NK-92 (cell line): ENCODE data around the gene SLC7A5.
"Not testable (repeated sequence)": the region's sequence is repeated elsewhere in the genome, so short reads cannot be mapped to it uniquely, and the experiment has no call there.

ENCODE experiments used
- DNase-seq: peaks from one replicate; lab custom pipeline; 2025; ENCODE audit not compliant: unreplicated experiment; lab: John Stamatoyannopoulos, UW

Gene SLC7A5

DNA sequence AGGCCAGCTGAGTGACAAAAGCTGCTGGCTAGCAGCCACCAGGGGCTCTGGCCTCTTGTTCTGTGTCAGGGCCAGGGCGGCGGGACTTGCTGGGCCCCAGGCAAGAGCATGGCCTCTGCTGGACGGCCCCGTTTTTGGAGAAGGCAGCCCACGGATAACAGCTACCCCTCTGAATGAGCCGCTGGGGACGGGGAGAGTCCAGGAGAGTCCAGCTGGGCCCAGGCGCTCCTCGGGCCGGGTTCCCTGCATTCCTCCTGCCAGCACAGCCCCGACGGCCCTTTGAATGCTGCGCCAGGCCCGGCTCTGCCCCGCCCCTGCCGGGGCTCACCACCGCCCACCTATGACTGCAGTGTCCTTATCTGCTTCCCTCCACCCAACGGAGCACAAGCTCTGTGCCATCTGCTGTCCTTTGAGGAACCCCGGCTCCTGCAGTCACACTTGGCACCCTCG, 33.4 kb downstream of the SLC7A5 start:
- DNase-seq = no peak

DNA sequence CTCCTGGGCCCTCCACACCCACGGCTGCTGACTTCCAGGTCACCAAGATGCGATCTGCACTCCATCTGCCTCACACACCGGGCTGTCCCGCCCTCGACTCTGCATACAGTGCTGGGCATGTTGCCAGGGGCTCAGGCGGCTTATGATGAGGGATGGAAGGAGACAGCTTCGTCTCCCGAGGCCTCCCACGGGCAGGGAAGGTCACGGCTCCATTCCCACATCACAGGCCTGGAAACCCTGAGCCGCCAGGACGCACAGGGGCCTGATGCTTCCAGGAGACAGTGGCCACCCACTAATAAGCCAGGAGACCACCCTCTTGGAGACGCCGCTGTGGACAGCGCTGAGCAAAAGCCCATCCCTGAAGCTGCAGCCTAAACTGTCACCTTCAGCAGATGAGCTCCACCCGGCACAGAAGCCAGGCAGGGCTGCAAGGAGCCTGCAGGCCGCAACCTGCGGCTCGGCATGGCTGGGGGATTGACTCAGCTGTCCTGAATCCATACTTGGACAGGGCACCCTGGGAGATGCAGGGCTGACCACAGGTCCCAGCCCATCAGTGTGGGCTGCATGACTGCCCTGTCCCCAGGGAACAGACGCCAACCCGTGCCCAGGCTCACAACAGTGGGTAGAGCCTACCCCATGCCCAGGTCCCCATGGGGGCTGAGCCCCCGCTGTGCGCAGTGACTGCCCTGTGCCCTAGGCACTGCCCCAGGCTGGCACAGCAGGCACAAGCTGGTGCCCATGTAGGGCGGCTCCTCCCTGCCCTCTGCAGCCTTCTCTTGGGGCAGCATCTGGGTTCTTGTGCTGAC, 34.4 kb downstream of the SLC7A5 start:
- no peak for DNase-seq

- DNase-seq = no peak
Observed at GRCh38 chr16:87834005-87834667, 35.2 kb downstream of the SLC7A5 start.

DNA sequence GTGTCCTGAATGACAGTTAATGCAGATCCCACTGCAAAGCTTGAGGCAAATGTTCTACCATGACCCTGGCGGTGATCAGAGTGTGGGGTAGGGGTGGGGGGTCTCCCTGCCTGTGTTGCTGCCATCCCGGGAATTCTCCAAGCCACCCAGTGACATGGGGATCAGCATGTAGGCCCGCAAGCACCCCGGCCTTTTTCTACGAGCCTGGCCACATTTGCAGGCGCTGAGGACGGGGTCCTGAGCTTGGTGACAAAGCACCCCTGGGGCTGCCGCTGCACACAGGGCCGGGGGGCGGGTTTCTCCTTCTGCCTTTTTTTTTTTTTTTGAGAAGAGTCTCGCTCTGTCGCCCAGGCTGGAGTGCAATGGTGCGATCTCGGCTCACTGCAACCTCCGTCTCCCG, 35.8 kb downstream of the SLC7A5 start:
- no peak for DNase-seq

DNA sequence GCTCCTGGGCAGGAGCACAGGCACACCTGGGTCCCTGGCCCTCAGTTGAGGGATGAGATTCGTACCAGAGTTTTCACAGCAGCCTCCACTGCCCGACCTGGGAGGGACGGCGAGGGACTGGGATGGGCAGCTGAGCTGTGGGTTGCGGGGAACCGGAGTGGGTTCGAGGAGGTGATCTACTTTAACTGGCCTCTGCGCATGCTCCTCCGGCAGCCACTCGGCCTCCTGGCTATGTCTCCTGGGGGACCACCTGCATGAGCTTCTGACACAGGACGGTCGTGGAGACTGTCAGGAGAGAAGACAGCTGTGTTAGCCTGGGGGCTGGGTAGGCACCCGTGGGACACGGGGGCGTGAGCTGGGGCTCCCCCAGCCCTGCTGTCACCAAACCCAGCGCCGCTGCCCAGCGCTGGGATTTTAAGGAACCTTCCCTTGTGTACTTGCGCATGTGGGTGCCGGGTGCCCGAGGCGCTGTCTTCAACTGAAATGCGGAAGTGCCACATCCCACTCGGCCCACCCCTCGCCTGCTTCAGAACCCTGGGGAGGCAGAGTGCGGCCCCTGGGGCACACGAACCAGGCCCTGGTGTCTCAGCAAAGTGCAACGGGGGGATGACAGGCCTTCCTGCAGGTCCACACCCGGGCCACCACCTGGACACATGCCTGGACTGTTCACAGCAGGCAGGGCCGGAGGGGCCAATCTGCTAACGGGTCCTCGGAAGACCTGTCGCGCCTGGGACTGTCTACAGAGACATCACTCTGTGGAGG, 36.4 kb downstream of the SLC7A5 start:
- DNase-seq = no peak

DNA sequence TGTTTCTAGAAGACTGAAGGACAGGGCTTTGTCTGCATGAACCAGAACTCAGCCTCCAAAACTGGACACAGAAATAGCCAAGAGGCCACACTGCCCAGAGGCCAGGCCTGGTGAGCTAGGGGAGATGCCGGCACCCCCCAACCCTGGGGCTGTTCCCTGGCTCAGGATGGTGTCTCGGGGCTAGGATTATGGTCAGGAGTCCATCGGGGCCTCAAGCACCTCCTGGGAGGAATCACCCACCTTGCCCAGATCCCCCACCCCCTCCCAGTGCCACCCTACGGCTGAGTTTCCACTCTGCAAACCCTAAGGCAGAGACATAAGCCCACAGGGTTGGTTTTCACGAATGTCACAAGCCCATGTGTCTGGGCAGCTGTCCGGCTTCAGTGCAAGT, 37.2 kb downstream of the SLC7A5 start:
- no peak for DNase-seq

DNA sequence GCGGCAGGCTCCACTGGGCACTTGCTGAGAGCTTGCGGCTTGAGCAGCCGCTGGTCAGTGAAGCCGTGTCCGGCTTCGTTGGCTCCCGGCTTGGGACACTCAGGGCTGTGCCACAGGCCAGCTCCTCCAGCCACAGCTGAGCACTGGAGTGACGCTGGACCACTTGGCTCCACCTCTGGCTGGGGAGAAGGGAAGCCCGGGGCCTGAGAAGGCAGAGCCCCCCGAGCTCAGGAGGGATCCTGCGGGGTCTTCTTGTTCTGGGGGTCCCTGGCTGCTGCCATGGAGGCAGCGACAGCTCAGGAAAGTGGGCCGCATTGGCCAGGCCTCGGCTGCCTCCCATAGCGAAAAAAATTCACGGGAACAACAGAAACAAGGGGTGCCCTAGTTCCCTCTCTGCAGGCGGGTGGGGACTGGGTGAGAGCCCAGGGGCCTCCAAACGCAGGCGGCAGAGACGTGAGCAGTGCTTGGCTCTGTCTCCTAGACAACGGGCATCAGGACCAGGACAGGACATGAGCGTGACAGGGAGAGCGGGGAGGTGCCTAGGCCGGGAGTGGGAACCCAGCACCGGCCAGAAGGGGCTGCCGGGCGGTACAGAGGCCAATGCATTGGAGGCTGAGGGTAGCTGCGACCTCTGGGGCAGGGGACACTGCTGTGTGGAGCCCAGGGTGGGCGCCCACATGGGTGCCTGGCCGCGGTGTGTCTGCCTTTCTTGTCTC, 37.7 kb downstream of the SLC7A5 start:
- DNase-seq = no peak

DNA sequence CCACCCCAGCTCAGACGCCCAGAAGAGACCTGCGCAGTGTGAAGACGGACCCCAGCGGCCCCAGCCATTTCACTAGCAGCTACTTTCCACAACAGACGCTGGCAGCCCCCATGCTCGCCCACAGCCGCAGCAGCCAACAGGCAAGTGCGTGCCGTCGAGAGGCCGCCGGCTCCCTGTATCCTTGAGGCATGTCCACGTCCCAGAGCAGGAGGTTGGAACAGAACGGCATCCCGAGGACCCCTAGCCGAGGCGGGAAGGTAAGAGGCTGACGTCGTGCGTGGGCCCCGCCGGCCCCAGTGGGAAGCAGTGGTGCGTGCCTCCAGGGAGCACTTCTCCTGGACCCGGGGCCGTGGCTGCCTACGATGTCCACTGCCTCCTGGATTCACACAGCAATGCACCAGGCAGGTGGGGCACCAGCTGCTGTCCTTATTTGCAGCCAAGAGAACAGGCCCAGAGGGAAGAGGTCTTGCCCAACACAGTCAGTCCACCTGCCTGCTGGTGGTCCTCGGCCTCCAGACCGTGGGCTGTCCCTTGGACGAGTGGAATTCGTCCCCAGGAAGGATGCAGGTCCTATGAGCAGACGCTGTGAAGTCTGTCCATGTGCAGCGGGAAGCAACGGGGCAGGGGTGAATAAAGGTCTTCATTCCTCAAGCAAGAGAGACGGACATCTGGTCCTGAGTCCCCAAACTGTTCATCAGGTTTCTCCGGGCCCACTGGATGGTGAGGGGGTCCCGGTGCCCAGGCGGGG, 38.5 kb downstream of the SLC7A5 start:
- DNase-seq = no peak

DNA sequence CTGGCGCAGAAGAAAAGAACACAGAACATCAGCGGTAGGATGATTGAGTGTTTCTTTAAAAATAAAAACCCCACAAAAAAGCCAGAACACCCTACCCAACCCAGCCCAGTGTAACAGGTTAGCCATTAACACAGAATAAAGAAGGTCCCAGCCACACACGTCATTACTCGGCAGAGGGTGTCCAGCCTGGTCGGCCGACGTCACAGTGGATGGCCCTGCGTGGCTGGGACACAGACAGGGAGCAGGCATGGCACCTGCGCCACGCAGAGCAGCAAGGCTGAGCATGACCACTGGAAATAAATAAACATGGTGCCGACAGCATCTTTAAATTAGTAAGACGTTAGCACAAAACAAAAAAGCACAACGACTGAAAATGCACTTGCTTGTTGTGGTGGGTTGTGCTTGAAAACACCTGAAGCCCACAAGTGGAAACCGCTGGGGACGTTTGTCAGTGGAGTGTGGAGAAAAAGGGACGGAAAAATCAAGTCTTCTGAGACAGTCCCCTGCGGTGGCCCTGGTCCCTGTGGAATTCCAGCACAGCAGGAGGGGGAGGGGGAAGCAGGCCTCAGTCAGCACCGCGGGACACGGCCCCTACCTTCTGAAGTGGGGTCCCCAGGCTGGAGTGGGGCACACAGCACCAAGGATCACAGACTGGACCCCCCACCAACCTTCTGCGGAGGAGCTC, 39.2 kb downstream of the SLC7A5 start:
- no peak for DNase-seq

- no peak for DNase-seq
Observed at GRCh38 chr16:87829622-87829980, 39.7 kb downstream of the SLC7A5 start.

GRCh38 chr16:87828907-87829621, 40.2 kb downstream of the SLC7A5 start:
- no peak for DNase-seq

DNA sequence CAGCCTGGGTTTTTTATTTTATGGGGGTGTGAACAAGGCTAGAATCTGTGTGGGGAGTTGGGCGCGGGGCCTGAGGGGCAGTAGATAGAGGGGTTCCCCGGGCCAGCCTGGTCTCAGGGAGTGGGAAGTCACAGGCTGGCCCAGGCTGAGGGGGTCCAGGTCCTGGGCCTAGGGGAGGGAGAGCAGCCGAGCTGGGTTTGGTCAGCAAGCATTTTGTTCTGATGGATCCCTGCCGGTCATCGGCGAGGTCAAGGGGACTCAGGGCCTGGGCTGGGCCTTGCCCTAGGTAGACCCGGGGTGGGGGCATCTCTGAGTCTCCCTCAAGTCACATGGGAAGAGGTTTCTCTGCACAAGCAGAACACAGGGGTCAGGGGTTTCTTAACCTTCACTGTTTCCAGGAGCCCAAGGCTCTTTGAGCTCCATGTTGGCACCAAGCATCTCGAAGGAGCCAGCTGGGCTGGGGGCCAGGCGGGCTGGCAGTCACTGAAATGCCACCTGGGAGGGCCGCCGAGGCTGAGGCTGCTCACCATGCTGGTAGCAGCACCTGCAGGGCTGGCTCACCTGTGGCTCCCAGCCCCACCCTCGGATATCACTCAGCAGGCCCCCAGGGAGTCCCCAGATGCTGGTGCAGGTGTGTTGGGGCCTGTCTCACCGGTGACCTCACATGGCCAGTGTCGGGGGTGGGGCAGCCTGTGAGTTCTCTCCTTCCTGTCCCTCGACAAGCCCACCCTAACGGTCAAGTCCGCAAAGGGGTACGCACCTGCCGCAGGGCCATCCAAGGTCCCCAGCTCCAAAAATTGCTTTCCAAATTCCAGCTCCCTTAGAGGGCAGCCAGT, 41.0 kb downstream of the SLC7A5 start:
- no peak for DNase-seq

GRCh38 chr16:87827588-87827915, 41.8 kb downstream of the SLC7A5 start:
- not testable (repeated sequence) for DNase-seq

DNA sequence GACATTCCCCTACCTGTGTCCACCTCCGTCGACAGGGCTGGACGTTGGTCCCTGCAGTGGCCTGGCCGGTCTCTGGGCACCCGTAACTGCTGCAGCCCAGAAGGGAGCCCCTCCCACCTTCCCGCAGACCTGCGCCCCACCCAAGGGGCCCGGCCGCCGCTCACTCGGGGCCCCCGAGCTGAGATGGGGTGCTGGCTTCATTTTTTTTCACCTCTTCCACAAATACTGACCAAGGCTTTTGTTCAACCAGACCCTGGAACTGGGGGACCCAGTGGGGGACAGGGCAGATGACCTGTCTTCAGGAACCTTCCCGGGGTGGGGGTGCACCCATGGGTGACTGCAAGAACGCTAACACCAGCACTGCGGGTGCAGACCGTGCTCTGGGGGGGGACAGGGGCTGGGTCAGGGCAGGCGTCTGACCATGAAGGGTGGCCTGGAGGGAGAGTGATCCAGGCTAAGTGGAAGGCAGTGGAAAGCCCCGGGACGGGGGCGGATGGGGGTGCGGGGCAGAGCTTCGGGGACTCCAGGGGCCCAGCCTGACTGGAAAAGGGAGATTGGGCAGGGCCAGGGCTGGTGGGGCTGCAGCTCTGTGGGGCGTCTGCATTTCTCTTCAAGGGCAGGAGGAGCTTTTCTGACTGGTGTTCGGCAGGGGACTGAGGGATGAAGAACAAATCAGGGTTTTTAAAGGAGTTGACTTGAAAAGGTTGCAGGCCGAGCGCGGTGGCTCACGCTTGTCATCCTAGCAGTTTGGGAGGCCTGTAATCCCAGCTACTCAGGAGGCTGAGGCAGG, 42.3 kb downstream of the SLC7A5 start:
- no peak for DNase-seq

GRCh38 chr16:87826407-87826797, 42.9 kb downstream of the SLC7A5 start:
- not testable (repeated sequence) for DNase-seq

DNA sequence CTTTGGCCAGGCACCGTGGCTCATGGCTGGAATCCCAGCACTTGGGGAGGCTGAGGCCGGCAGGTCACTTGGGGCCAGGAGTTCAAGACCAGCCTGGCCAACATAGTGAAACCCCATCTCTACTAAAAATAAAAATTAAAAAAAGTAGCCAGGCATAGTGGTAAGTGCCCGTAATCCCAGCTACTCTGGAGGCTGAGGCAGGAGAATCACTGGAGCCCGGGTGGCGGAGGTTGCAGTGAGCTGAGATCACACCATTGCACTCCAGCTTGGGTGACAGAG, 43.5 kb downstream of the SLC7A5 start:
- DNase-seq = not testable (repeated sequence)

- no peak for DNase-seq
Observed at GRCh38 chr16:87824991-87825841, 44.1 kb downstream of the SLC7A5 start.
